Measurements from ENCODE around the gene DNM1.

DNA sequence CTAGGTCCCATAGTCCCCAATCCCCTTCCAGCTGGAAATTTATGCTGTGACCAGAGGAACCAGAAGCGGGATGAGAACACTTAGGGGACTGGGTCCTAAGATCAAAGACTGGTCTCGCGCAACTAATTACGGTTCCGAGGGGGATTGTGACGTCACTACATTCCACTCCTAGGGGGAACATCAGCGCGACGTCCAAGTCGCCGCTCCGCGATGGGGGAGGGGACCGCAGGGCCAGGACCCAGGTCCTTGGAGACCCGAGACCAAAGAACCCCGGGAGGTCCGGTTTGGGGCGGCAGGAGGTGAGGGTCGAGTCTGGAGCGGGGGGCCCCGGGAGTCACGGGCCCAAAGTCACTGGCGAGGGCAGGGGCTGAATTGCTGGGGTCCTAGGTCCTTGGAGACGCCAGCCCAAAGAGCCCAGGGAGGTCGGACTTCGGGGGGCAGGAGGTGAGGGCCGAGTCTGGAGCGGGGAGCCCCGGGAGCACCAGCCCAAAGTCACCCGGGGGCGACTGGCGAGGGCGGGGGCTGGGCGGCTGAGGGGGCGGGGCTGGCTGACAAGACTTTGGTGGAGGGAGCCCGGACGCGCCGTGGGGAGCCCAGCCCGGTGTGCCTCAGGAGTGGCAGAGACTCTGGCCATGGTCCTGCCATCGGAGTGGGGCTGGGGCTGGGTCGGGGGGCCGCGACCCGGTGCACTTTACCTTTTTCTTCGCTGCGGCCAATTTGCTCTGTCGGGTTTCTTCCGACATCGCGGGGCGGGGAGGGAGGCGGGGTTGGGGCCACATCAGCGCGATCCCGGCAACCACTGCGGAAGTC lies 72.2 kb downstream of the DNM1 start, which contains the start of gene GOLGA2:
- TF ChIP-seq ZNF274 (IDR thresholded peaks at IDR 0.05; ENCODE audit: low read depth, low read length) (no peak), YY1 (IDR thresholded peaks at IDR 0.05; ENCODE audit: insufficient read depth, insufficient read length) (no peak)
